Testis (tissue), 3 donors: ENCODE measurements around the gene MTLN. TPM values are rescaled to one million over a fixed set of nuclear protein-coding genes. Genes with fewer than 3 reads are reported as not detected.
"Not testable (repeated sequence)": the region's sequence is repeated elsewhere in the genome, so short reads cannot be mapped to it uniquely, and the experiment has no call there.

Experiments used
- DNase-seq: peaks from one replicate; pipeline ENCODE4 v3.0.0-alpha.2; 2019
- H3K27ac ChIP-seq, 2 donors: fragments of 200-600 bp; sonication (generic); one replicate each; pipeline ENCODE4 v1.5.1; 2019
- H3K27me3 ChIP-seq: fragments of 200-600 bp; sonication (generic); one replicate; pipeline ENCODE4 v1.5.1; 2019
- H3K36me3 ChIP-seq: fragments of 200-600 bp; sonication (generic); one replicate; pipeline ENCODE4 v1.5.1; 2017; ENCODE audit warnings: low read depth; ENCODE audit errors: missing control alignments
- H3K4me1 ChIP-seq: fragments of 200-600 bp; sonication (generic); one replicate; pipeline ENCODE4 v1.5.1; 2019
- H3K4me3 ChIP-seq, 2 donors: fragments of 200-600 bp; sonication (generic); one replicate each; pipeline ENCODE4 v1.5.1; 2017 to 2019
- H3K9me3 ChIP-seq: fragments of 200-600 bp; sonication (generic); one replicate; pipeline ENCODE4 v1.5.1; 2017
- POLR2A ChIP-seq: fragments of 450-650 bp; IDR thresholded peaks from one replicate; pipeline ENCODE4 v1.6.1; 2017; ENCODE audit warnings: antibody characterized with exemption, mild to moderate bottlenecking, moderate library complexity
- WGBS, 2 donors: methylation state at CpG; one replicate each; pipeline ENCODE4 v1.1.5; 2018; 5-methylcytosine and 5-hydroxymethylcytosine counted together
- intact Hi-C: fragments of 100-400 bp; cut with DNase I; formaldehyde crosslinking; loops from one replicate; pipeline ENCODE4 v1.15.1; 2023; ENCODE audit warnings: low total_unique reads
- polyA plus RNA-seq: library from polyadenylated mRNA; stranded (reverse); fragments of 350-450 nt; fragmentation: Illumina TruSeq; extraction: RNeasy Lipid Tissue Mini Kit (QIAGEN cat#74804); gene quantifications from one replicate; pipeline ENCODE4 v1.2.3, GENCODE V29; 2014; ENCODE audit warnings: low read depth, low replicate concordance; ENCODE audit not compliant: insufficient read depth
- total RNA-seq, 2 donors: library from RNA; depleted of rRNA; stranded (reverse); fragments of >200 nt; gene quantifications; one replicate each; pipeline ENCODE4 v1.2.3, GENCODE V29; 2016
- TF ChIP-seq, protein P1 (sequence below), 3 experiments: fragments of 450-650 bp in 2 of 3; fragments of 200-600 bp in 1 of 3; sonication (generic) in 1 of 3; IDR thresholded peaks; one replicate each; pipeline ENCODE4 v1.5.1; 2016 to 2019; ENCODE audit warnings: antibody characterized with exemption in 3 of 3, mild to moderate bottlenecking in 2 of 3, moderate library complexity in 1 of 3

The MTLN gene
- total and polyA plus RNA-seq, 3 donors from 2014 or later, result 44.4 to 70.3 (median 67.7) TPM

DNA sequence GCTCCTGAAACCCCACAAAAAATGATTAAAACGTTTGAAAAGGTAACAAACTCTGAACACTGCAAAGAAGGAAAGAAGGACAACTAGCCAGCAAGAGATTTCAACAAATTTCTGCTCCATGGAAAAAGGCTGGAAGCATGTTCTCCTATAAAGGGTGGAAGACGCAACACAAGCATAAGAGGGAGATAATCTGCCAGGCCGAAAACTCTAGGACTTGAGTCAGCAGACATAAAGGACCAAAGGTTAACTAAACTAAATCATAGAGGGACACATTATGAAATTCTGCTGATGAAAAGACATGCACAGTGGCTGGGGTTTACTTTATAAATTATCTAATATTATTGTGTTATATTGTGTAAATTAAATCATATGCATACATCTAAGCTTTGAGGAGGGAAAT, 14.3 kb downstream of the MTLN start:
- TF ChIP-seq, protein P1, sequence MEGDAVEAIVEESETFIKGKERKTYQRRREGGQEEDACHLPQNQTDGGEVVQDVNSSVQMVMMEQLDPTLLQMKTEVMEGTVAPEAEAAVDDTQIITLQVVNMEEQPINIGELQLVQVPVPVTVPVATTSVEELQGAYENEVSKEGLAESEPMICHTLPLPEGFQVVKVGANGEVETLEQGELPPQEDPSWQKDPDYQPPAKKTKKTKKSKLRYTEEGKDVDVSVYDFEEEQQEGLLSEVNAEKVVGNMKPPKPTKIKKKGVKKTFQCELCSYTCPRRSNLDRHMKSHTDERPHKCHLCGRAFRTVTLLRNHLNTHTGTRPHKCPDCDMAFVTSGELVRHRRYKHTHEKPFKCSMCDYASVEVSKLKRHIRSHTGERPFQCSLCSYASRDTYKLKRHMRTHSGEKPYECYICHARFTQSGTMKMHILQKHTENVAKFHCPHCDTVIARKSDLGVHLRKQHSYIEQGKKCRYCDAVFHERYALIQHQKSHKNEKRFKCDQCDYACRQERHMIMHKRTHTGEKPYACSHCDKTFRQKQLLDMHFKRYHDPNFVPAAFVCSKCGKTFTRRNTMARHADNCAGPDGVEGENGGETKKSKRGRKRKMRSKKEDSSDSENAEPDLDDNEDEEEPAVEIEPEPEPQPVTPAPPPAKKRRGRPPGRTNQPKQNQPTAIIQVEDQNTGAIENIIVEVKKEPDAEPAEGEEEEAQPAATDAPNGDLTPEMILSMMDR (IDR thresholded peaks at IDR 0.05), result no peak
- TF ChIP-seq POLR2A, result no peak
- Histone ChIP-seq H3K9me3 (no peaks in the 10 kb centered on the region), H3K27me3 (no peaks in the 10 kb centered on the region), H3K4me3 (no peak overlapping the region), H3K4me1 (no peaks in the 10 kb centered on the region), H3K36me3 (no peaks in the 10 kb centered on the region), H3K27ac (no peak overlapping the region)
- WGBS, 2 donors, result 72 to 74% methylated on average over 3 of the region's 3 CpGs
- no peak for DNase-seq
- intact Hi-C loops, result no loop called here

DNA sequence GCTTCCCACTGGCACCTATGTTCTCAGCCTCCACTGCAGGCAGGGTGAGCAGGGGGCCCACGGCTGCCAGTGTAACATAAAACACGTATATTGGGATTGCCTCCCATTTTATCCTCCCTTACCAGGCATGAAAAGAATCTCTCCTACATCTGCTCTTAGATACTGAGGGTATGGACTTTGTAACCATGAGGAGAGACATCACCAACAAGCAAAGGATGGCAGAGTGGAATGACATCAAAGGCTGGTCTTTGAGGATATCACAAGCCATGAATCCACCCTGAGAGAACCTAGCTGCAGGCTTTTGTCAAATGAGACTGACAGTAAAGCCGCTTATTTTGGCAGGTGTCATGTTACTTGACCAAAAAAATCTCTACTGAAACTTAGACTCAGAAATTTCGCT, 14.9 kb downstream of the MTLN start:
- no peak for DNase-seq
- TF ChIP-seq, protein P1 (IDR thresholded peaks at IDR 0.05), result no peak
- TF ChIP-seq POLR2A, result no peak
- intact Hi-C loops, result no loop called here
- H3K36me3 ChIP-seq, result no peaks in the 10 kb centered on the region
- H3K9me3 ChIP-seq, result no peaks in the 10 kb centered on the region
- H3K4me3 ChIP-seq, result no peak overlapping the region
- H3K4me1 ChIP-seq, result no peaks in the 10 kb centered on the region
- no peaks in the 10 kb centered on the region for H3K27me3 ChIP-seq
- 80 to 85% methylated on average over 4 of the region's 4 CpGs for WGBS, 2 donors
- H3K27ac ChIP-seq, result no peak overlapping the region

DNA sequence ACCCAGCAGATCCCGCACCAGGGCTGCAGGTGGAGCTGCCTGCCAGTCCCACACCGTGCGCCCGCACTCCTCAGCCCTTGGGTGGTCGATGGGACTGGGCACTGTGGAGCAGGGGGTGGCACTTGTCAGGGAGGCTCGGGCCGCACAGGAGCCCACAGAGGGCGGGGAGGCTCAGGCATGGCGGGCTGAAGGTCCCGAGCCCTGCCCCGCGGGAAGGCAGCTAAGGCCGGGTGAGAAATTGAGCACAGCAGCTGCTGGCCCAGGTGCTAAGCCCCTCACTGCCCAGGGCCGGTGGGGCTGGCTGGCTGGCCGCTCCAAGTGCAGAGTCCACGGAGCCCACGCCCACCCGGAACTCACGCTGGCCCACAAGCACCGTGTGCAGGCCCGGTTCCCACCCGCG, 22.2 kb downstream of the MTLN start:
- H3K9me3 ChIP-seq, H3K36me3 ChIP-seq, H3K4me3 ChIP-seq, H3K4me1 ChIP-seq, H3K27me3 ChIP-seq, H3K27ac ChIP-seq, DNase-seq, intact Hi-C loops: not testable (repeated sequence)
- 96% methylated on average over 23 of the region's 23 CpGs; no CpG with 5 or more reads in 1 of the 2 donors for WGBS, 2 donors

DNA sequence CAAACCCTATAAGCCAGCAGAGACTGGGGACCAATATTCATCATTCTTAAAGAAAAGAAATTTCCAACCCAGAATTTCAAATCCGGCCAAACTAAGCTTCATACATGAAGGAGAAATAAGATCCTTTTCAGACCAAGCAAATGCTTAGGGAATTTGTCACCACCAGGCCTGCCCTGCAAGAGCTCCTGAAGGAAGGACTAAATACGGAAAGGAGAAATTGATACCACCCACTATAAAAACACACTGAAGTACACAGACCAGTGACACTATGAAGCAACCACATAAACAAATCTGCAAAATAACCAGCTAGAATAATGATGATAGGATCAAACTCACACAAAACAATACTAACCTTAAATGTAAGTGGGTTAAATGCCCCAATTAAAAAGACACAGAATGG, 29.9 kb downstream of the MTLN start:
- 93 to 100% methylated on average over 2 of the region's 2 CpGs for WGBS, 2 donors
- no peak for TF ChIP-seq POLR2A
- TF ChIP-seq, protein P1 (IDR thresholded peaks at IDR 0.05), result no peak

DNA sequence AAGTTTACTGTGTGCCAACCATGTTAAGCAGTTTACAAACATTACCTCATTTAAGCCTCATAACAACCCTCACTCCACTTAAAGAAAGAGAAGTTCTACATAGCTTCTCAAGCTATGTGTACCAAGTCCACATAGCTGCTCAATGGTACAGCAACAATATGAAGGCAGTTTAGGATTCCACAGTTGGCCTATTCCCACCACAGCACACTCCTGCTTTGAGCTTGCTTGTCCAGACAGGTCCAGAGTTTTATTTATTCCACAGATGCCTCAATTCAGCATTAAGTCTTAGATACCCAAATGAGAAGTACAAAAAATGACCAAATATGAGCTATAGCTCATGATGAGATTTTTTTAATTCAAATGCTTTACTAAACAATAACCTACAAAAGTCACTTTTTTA, 32.3 kb downstream of the MTLN start:
- Histone ChIP-seq H3K4me1 (no peaks in the 10 kb centered on the region), H3K4me3 (no peak overlapping the region), H3K27ac (no peak overlapping the region), H3K9me3 (no peaks in the 10 kb centered on the region), H3K36me3 (no peaks in the 10 kb centered on the region), H3K27me3 (no peaks in the 10 kb centered on the region)
- intact Hi-C loops, result no loop called here
- no peak for TF ChIP-seq POLR2A
- TF ChIP-seq, protein P1 (IDR thresholded peaks at IDR 0.05), result no peak
- no peak for DNase-seq

More for the DNA sequence above, 29.9 kb downstream of the MTLN start:
- no peak for DNase-seq
- Histone ChIP-seq H3K4me1 (no peaks in the 10 kb centered on the region), H3K4me3 (no peak overlapping the region), H3K9me3 (no peaks in the 10 kb centered on the region), H3K27ac (no peak overlapping the region), H3K27me3 (no peaks in the 10 kb centered on the region), H3K36me3 (no peaks in the 10 kb centered on the region)
- intact Hi-C loops, result no loop called here
